ENCODE data around the gene PLXNA4.

The PLXNA4 gene

GRCh38 chr7:132190683-132191082 is 385.6 kb downstream of the PLXNA4 start:
- Histone ChIP-seq H3K9ac (ENCODE audit: low read length) (no peak overlapping the region), H3K9me2 (ENCODE audit: low read depth, low read length) (no peaks in the 10 kb centered on the region), H3K9me3 (ENCODE audit: low read length) (no peaks in the 10 kb centered on the region), H3K27ac (ENCODE audit: low read depth, low read length, poor library complexity, severe bottlenecking) (no peak overlapping the region), H3K4me3 (ENCODE audit: low read depth, low read length, poor library complexity, severe bottlenecking) (no peak overlapping the region), H3K27me3 (ENCODE audit: insufficient read depth, low read length) (no peaks in the 10 kb centered on the region), H3K36me3 (ENCODE audit: insufficient read depth, low read length) (no peaks in the 10 kb centered on the region), H3F3A (ENCODE audit: insufficient read depth, low read length) (no peaks in the 10 kb centered on the region), H3K79me2 (ENCODE audit: insufficient read depth, low read length) (no peaks in the 10 kb centered on the region), H2AFZ (ENCODE audit: low read length) (no peak overlapping the region), H3K4me1 (ENCODE audit: insufficient read depth, low read length, severe bottlenecking) (no peaks in the 10 kb centered on the region), H3K4me2 (ENCODE audit: low read length) (no peak overlapping the region), H4K20me1 (ENCODE audit: insufficient read depth, low read length) (no peaks in the 10 kb centered on the region)
- TF ChIP-seq CTCF (IDR thresholded peaks at IDR 0.05; ENCODE audit: low read length) (no peak), EZH2 (IDR thresholded peaks at IDR 0.05; ENCODE audit: borderline replicate concordance, low read length) (no peak)

- TF ChIP-seq CTCF (IDR thresholded peaks at IDR 0.05; ENCODE audit: low read length) (no peak), EZH2 (IDR thresholded peaks at IDR 0.05; ENCODE audit: borderline replicate concordance, low read length) (no peak)
- H3K9me2 ChIP-seq (ENCODE audit: low read depth, low read length): no peaks in the 10 kb centered on the region
- no peak overlapping the region for H3K27ac ChIP-seq (ENCODE audit: low read depth, low read length, poor library complexity, severe bottlenecking)
These were observed 386.4 kb downstream of the PLXNA4 start for GRCh38 chr7:132189881-132190280.

GRCh38 chr7:132187869-132188789 is 388.1 kb downstream of the PLXNA4 start:
- Histone ChIP-seq H3F3A (ENCODE audit: insufficient read depth, low read length) (no peaks in the 10 kb centered on the region), H3K4me1 (ENCODE audit: insufficient read depth, low read length, severe bottlenecking) (no peaks in the 10 kb centered on the region), H3K36me3 (ENCODE audit: insufficient read depth, low read length) (no peaks in the 10 kb centered on the region), H3K79me2 (ENCODE audit: insufficient read depth, low read length) (no peaks in the 10 kb centered on the region), H3K9ac (ENCODE audit: low read length) (no peak overlapping the region), H3K27me3 (ENCODE audit: insufficient read depth, low read length) (no peaks in the 10 kb centered on the region), H3K27ac (ENCODE audit: low read depth, low read length, poor library complexity, severe bottlenecking) (no peak overlapping the region), H3K9me2 (ENCODE audit: low read depth, low read length) (no peaks in the 10 kb centered on the region), H3K4me3 (ENCODE audit: low read depth, low read length, poor library complexity, severe bottlenecking) (no peak overlapping the region), H2AFZ (ENCODE audit: low read length) (no peak overlapping the region), H3K4me2 (ENCODE audit: low read length) (no peak overlapping the region), H3K9me3 (ENCODE audit: low read length) (no peaks in the 10 kb centered on the region), H4K20me1 (ENCODE audit: insufficient read depth, low read length) (no peaks in the 10 kb centered on the region)
- TF ChIP-seq EZH2 (IDR thresholded peaks at IDR 0.05; ENCODE audit: borderline replicate concordance, low read length) (no peak), CTCF (IDR thresholded peaks at IDR 0.05; ENCODE audit: low read length) (no peak)

More at GRCh38 chr7:132189881-132190280, 386.4 kb downstream of the PLXNA4 start:
- no peak overlapping the region for H3K4me2 ChIP-seq (ENCODE audit: low read length)
- no peaks in the 10 kb centered on the region for H3K4me1 ChIP-seq (ENCODE audit: insufficient read depth, low read length, severe bottlenecking)
- no peaks in the 10 kb centered on the region for H4K20me1 ChIP-seq (ENCODE audit: insufficient read depth, low read length)
- no peaks in the 10 kb centered on the region for H3K79me2 ChIP-seq (ENCODE audit: insufficient read depth, low read length)
- no peaks in the 10 kb centered on the region for H3K27me3 ChIP-seq (ENCODE audit: insufficient read depth, low read length)
- H3K9ac ChIP-seq (ENCODE audit: low read length): no peak overlapping the region
- H3K9me3 ChIP-seq (ENCODE audit: low read length): no peaks in the 10 kb centered on the region
- no peaks in the 10 kb centered on the region for H3K36me3 ChIP-seq (ENCODE audit: insufficient read depth, low read length)
- H3F3A ChIP-seq (ENCODE audit: insufficient read depth, low read length): no peaks in the 10 kb centered on the region
- H3K4me3 ChIP-seq (ENCODE audit: low read depth, low read length, poor library complexity, severe bottlenecking): no peak overlapping the region
- H2AFZ ChIP-seq (ENCODE audit: low read length): no peak overlapping the region
